Retinal pigment epithelial cell (primary cell): ENCODE data around the gene SHLD1.

Source experiments
- DNase-seq: peaks from one replicate; pipeline ENCODE4 v3.0.0-alpha.2; 2010; ENCODE audit warnings: low read depth
- H3K4me3 ChIP-seq: 2 replicates; pipeline ENCODE4 v1.5.1; 2011; ENCODE audit warnings: mild to moderate bottlenecking, low read length, control low read depth, moderate library complexity
- CTCF ChIP-seq: conservative IDR thresholded peaks from 2 replicates; pipeline ENCODE4 v1.5.1; 2011; ENCODE audit warnings: low read depth, low read length, control low read depth, inconsistent platforms

SHLD1 gene

GRCh38 chr20:5840411-5841002, 90.3 kb downstream of the SHLD1 start:
- H3K4me3 ChIP-seq, result no peak overlapping the region

GRCh38 chr20:5841522-5841921, 91.3 kb downstream of the SHLD1 start:
- H3K4me3 ChIP-seq, result no peak overlapping the region
- DNase-seq, result no peak
- no peak for TF ChIP-seq CTCF

More at GRCh38 chr20:5840411-5841002, 90.3 kb downstream of the SHLD1 start:
- TF ChIP-seq CTCF, result no peak
- DNase-seq, result no peak

- TF ChIP-seq CTCF, result no peak
- no peak for DNase-seq
- no peak overlapping the region for H3K4me3 ChIP-seq
Observed at GRCh38 chr20:5842465-5842864, 92.3 kb downstream of the SHLD1 start.

- no peak for DNase-seq
- TF ChIP-seq CTCF, result no peak
- H3K4me3 ChIP-seq, result no peak overlapping the region
Observed at GRCh38 chr20:5843054-5843592, 92.9 kb downstream of the SHLD1 start.

GRCh38 chr20:5844063-5844681, 94.0 kb downstream of the SHLD1 start:
- DNase-seq, result no peak
- no peak overlapping the region for H3K4me3 ChIP-seq
- no peak for TF ChIP-seq CTCF

GRCh38 chr20:5845681-5846615, 95.7 kb downstream of the SHLD1 start:
- DNase-seq, result no peak
- TF ChIP-seq CTCF, result no peak
- H3K4me3 ChIP-seq, result no peak overlapping the region
